ENCODE data around the gene DRD4.

Gene DRD4

GRCh38 chr11:625636-626268 lies 11.3 kb upstream of the DRD4 start:
- Histone ChIP-seq H3K4me2 (ENCODE audit: low read depth, low read length) (no peak overlapping the region), H3K9me2 (replicated peaks; ENCODE audit: insufficient read depth, low read length) (no peaks in the 10 kb centered on the region), H3K27me3 (replicated peaks; ENCODE audit: insufficient read depth, low read length) (no peaks in the 10 kb centered on the region)

GRCh38 chr11:626475-627307 lies 10.4 kb upstream of the DRD4 start, which contains the start of gene SCT:
Gene SCT (minus strand): TSS chr11:627181. CDS start chr11:627143, 38 bp downstream.
- no peaks in the 10 kb centered on the region for H3K36me3 ChIP-seq (replicated peaks; ENCODE audit: insufficient read depth, low read length)
- H2AFZ ChIP-seq (ENCODE audit: low read length) = no peak within 1 kb of the TSS
- H3K9ac ChIP-seq (ENCODE audit: low read length) = no peak within 1 kb of the TSS
- no peaks in the 10 kb centered on the region for H4K20me1 ChIP-seq (ENCODE audit: insufficient read depth, low read length)
- H3K79me2 ChIP-seq (ENCODE audit: low read length) = no peaks in the 10 kb centered on the region
- no peaks in the 10 kb centered on the region for H3K27me3 ChIP-seq (replicated peaks; ENCODE audit: insufficient read depth, low read length)
- H3K4me3 ChIP-seq (ENCODE audit: low read length) = no peak within 1 kb of the TSS
- H3K9me2 ChIP-seq (replicated peaks; ENCODE audit: insufficient read depth, low read length) = no peaks in the 10 kb centered on the region
- no peak within 1 kb of the TSS for H3K4me2 ChIP-seq (ENCODE audit: low read depth, low read length)
- DNase-seq = no peak
- no peak within 1 kb of the TSS for H3K27ac ChIP-seq (ENCODE audit: low read length)
- H3K9me3 ChIP-seq (replicated peaks; ENCODE audit: insufficient read depth, low read length) = no peaks in the 10 kb centered on the region
- peaks cover 18% of the 10 kb centered on the region for H3F3A ChIP-seq (ENCODE audit: insufficient read depth, low read length)
- TF ChIP-seq CTCF (IDR thresholded peaks at IDR 0.05; ENCODE audit: low read length) = no peak
- no peak for TF ChIP-seq EZH2phosphoT487 (IDR thresholded peaks at IDR 0.05; ENCODE audit: low read length)
- no peak for TF ChIP-seq EZH2 (optimal IDR thresholded peaks at IDR 0.05; ENCODE audit: low read depth, low read length)
- peaks cover 13% of the 10 kb centered on the region for H3K4me1 ChIP-seq (ENCODE audit: low read length)

More at GRCh38 chr11:625636-626268, 11.3 kb upstream of the DRD4 start:
- no peaks in the 10 kb centered on the region for H4K20me1 ChIP-seq (ENCODE audit: insufficient read depth, low read length)
- no peak overlapping the region for H3K27ac ChIP-seq (ENCODE audit: low read length)
- H3K4me3 ChIP-seq (ENCODE audit: low read length) = no peak overlapping the region
- H2AFZ ChIP-seq (ENCODE audit: low read length) = no peak overlapping the region
- no peak for TF ChIP-seq EZH2 (optimal IDR thresholded peaks at IDR 0.05; ENCODE audit: low read depth, low read length)
- no peak for TF ChIP-seq EZH2phosphoT487 (IDR thresholded peaks at IDR 0.05; ENCODE audit: low read length)
- TF ChIP-seq CTCF (IDR thresholded peaks at IDR 0.05; ENCODE audit: low read length) = no peak
- no peak overlapping the region for H3K9ac ChIP-seq (ENCODE audit: low read length)
- H3K79me2 ChIP-seq (ENCODE audit: low read length) = no peaks in the 10 kb centered on the region
- H3K9me3 ChIP-seq (replicated peaks; ENCODE audit: insufficient read depth, low read length) = no peaks in the 10 kb centered on the region
- no peaks in the 10 kb centered on the region for H3K36me3 ChIP-seq (replicated peaks; ENCODE audit: insufficient read depth, low read length)
- no peak for DNase-seq
- peaks cover 18% of the 10 kb centered on the region for H3F3A ChIP-seq (ENCODE audit: insufficient read depth, low read length)
- peaks cover 13% of the 10 kb centered on the region for H3K4me1 ChIP-seq (ENCODE audit: low read length)

GRCh38 chr11:627308-627576 lies 9.8 kb upstream of the DRD4 start:
- no peak for DNase-seq
- no peaks in the 10 kb centered on the region for H3K9me2 ChIP-seq (replicated peaks; ENCODE audit: insufficient read depth, low read length)
- H3K4me3 ChIP-seq (ENCODE audit: low read length) = no peak overlapping the region
- H3K4me2 ChIP-seq (ENCODE audit: low read depth, low read length) = no peak overlapping the region
- no peak overlapping the region for H2AFZ ChIP-seq (ENCODE audit: low read length)
- TF ChIP-seq CTCF (IDR thresholded peaks at IDR 0.05; ENCODE audit: low read length) (no peak), EZH2phosphoT487 (IDR thresholded peaks at IDR 0.05; ENCODE audit: low read length) (no peak), EZH2 (optimal IDR thresholded peaks at IDR 0.05; ENCODE audit: low read depth, low read length) (no peak)
- no peaks in the 10 kb centered on the region for H3K79me2 ChIP-seq (ENCODE audit: low read length)
- H3K9ac ChIP-seq (ENCODE audit: low read length) = no peak overlapping the region
- H3K27ac ChIP-seq (ENCODE audit: low read length) = no peak overlapping the region
- H4K20me1 ChIP-seq (ENCODE audit: insufficient read depth, low read length) = no peaks in the 10 kb centered on the region
- H3K36me3 ChIP-seq (replicated peaks; ENCODE audit: insufficient read depth, low read length) = no peaks in the 10 kb centered on the region
- peaks cover 18% of the 10 kb centered on the region for H3F3A ChIP-seq (ENCODE audit: insufficient read depth, low read length)
- peaks cover 13% of the 10 kb centered on the region for H3K4me1 ChIP-seq (ENCODE audit: low read length)
- H3K27me3 ChIP-seq (replicated peaks; ENCODE audit: insufficient read depth, low read length) = no peaks in the 10 kb centered on the region
- H3K9me3 ChIP-seq (replicated peaks; ENCODE audit: insufficient read depth, low read length) = no peaks in the 10 kb centered on the region

All from MM.1S (cell line).